Effector memory CD4-positive, alpha-beta T cell (primary cell): Measurements from ENCODE around the gene CLASRP.
A peak's percentile ranks its signal among the peaks of the same experiment; 100 is the strongest.
"Not testable (repeated sequence)": the region's sequence is repeated elsewhere in the genome, so short reads cannot be mapped to it uniquely, and the experiment has no call there.

Source experiments
- DNase-seq, 3 donors: peaks; one replicate each; pipeline ENCODE4 v3.0.0-alpha.2; 2020
- H3K27ac ChIP-seq: 2 replicates; pipeline ENCODE4 v1.7.0; 2013; ENCODE audit warnings: mild to moderate bottlenecking, low read length, moderate library complexity; ENCODE audit not compliant: insufficient read depth, poor library complexity, severe bottlenecking
- H3K27me3 ChIP-seq: replicated peaks from 2 replicates; pipeline ENCODE4 v1.7.0; 2013; ENCODE audit warnings: mild to moderate bottlenecking, low read length; ENCODE audit not compliant: insufficient read depth, control insufficient read depth, poor library complexity, severe bottlenecking
- H3K36me3 ChIP-seq: 2 replicates; pipeline ENCODE4 v1.7.0; 2013; ENCODE audit warnings: mild to moderate bottlenecking, low read length, moderate library complexity; ENCODE audit not compliant: control insufficient read depth, insufficient read depth
- H3K4me1 ChIP-seq: 2 replicates; pipeline ENCODE4 v1.7.0; 2013; ENCODE audit warnings: low read length, mild to moderate bottlenecking; ENCODE audit not compliant: control insufficient read depth, insufficient read depth, poor library complexity, severe bottlenecking
- H3K4me3 ChIP-seq: 2 replicates; pipeline ENCODE4 v1.7.0; 2013; ENCODE audit warnings: low read length, low read depth, mild to moderate bottlenecking; ENCODE audit not compliant: insufficient read depth, poor library complexity, severe bottlenecking
- H3K9me3 ChIP-seq: 2 replicates; pipeline ENCODE4 v1.7.0; 2013; ENCODE audit warnings: mild to moderate bottlenecking, low read length, moderate library complexity; ENCODE audit not compliant: control insufficient read depth
- total RNA-seq, 3 donors: gene quantifications; one replicate each; lab custom pipeline; 2026; lab: John Stamatoyannopoulos, UW

Gene CLASRP, protein sequence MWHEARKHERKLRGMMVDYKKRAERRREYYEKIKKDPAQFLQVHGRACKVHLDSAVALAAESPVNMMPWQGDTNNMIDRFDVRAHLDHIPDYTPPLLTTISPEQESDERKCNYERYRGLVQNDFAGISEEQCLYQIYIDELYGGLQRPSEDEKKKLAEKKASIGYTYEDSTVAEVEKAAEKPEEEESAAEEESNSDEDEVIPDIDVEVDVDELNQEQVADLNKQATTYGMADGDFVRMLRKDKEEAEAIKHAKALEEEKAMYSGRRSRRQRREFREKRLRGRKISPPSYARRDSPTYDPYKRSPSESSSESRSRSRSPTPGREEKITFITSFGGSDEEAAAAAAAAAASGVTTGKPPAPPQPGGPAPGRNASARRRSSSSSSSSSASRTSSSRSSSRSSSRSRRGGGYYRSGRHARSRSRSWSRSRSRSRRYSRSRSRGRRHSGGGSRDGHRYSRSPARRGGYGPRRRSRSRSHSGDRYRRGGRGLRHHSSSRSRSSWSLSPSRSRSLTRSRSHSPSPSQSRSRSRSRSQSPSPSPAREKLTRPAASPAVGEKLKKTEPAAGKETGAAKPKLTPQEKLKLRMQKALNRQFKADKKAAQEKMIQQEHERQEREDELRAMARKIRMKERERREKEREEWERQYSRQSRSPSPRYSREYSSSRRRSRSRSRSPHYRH
- total RNA-seq = 60.8 to 88.9 (median 72.6) reads per million in 3 donors

- no peaks in the 10 kb centered on the region for H3K9me3 ChIP-seq
- peaks cover 23% of the 10 kb centered on the region for H3K4me1 ChIP-seq
- peak within 1 kb of the TSS; percentile 73 for H3K4me3 ChIP-seq
- H3K27me3 ChIP-seq = no peaks in the 10 kb centered on the region
- H3K36me3 ChIP-seq = peaks cover 43% of the 10 kb centered on the region
- peak within 1 kb of the TSS; percentile 96 for H3K27ac ChIP-seq
- peak; percentile 76 to 85 (median 79) for DNase-seq
Measured at GRCh38 chr19:45038931-45039893, at the start of gene CLASRP. TSS of gene CLASRP (plus strand) at chr19:45039045. CDS start at chr19:45040213, 1,168 bp downstream.

DNA sequence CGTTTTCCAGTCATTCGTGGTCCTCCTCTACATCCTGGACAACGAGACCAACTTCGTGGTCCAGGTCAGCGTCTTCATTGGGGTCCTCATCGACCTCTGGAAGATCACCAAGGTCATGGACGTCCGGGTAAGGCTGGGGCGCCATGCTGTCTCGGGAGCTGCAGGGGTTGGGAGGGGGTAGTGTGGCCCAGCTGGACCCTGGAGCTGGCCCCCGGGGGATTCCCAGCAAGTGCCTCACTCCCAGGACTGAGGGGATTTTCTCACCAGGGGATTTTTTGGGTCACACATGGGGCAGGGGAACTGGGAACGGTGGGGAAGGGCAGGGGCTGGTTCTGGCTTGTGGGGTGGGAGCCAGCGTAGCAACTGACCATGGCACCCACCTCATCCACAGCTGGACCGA lies 48.4 kb upstream of the CLASRP start:
- Histone ChIP-seq H3K9me3 (no peaks in the 10 kb centered on the region), H3K27me3 (no peaks in the 10 kb centered on the region), H3K4me1 (no peaks in the 10 kb centered on the region), H3K36me3 (peaks cover 60% of the 10 kb centered on the region), H3K4me3 (no peak overlapping the region), H3K27ac (no peak overlapping the region)
- DNase-seq = no peak

- no peaks in the 10 kb centered on the region for H3K9me3 ChIP-seq
- peaks cover 55% of the 10 kb centered on the region for H3K36me3 ChIP-seq
- no peaks in the 10 kb centered on the region for H3K4me1 ChIP-seq
- no peak overlapping the region for H3K4me3 ChIP-seq
- no peaks in the 10 kb centered on the region for H3K27me3 ChIP-seq
- DNase-seq = no peak
- no peak overlapping the region for H3K27ac ChIP-seq
Measured at GRCh38 chr19:44990966-44991365, 47.9 kb upstream of the CLASRP start.

DNA sequence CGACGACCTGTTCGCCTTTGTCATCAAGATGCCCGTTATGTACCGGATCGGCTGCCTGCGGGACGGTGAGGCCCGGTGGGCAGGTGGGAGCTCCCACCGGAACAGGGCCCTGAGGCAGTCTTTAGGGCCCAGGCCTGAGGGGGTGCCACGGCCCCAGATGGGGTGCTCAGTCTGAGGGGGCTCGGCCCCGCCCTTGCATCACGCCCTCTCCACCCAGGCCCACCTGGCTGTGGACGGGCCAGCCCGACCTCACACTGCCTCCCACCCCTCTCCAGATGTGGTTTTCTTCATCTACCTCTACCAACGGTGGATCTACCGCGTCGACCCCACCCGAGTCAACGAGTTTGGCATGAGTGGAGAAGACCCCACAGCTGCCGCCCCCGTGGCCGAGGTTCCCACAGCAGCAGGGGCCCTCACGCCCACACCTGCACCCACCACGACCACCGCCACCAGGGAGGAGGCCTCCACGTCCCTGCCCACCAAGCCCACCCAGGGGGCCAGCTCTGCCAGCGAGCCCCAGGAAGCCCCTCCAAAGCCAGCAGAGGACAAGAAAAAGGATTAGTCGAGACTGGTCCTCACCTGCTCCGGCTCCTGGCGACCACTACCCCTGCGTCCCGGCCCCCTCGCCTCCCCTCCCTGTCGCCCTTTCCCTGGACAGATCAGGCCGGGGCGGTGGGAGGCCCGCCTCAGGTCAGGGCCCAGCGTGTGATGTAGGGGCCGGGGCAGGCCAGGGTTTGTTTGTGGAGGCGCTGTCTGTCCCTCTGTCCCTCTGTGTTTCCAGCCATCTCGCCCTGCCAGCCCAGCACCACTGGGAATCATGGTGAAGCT lies 46.3 kb upstream of the CLASRP start:
- no peak overlapping the region for H3K27ac ChIP-seq
- no peaks in the 10 kb centered on the region for H3K4me1 ChIP-seq
- peaks cover 40% of the 10 kb centered on the region for H3K36me3 ChIP-seq
- H3K27me3 ChIP-seq = no peaks in the 10 kb centered on the region
- no peaks in the 10 kb centered on the region for H3K9me3 ChIP-seq
- H3K4me3 ChIP-seq = no peak overlapping the region
- DNase-seq = no peak

- Histone ChIP-seq H3K9me3 (no peaks in the 10 kb centered on the region), H3K4me3 (no peak overlapping the region), H3K27me3 (no peaks in the 10 kb centered on the region), H3K36me3 (peaks cover 30% of the 10 kb centered on the region), H3K27ac (no peak overlapping the region), H3K4me1 (no peaks in the 10 kb centered on the region)
- no peak for DNase-seq
Measured at GRCh38 chr19:44993526-44993925, 45.3 kb upstream of the CLASRP start.

- Histone ChIP-seq H3K9me3 (no peaks in the 10 kb centered on the region), H3K4me1 (no peaks in the 10 kb centered on the region), H3K27me3 (no peaks in the 10 kb centered on the region), H3K4me3 (no peak overlapping the region), H3K36me3 (peaks cover 30% of the 10 kb centered on the region), H3K27ac (no peak overlapping the region)
- no peak for DNase-seq
Measured at GRCh38 chr19:44993926-44994537, 44.8 kb upstream of the CLASRP start.

GRCh38 chr19:44998025-44998424 lies 40.8 kb upstream of the CLASRP start:
- Histone ChIP-seq H3K27me3 (no peaks in the 10 kb centered on the region), H3K9me3 (no peaks in the 10 kb centered on the region), H3K36me3 (no peaks in the 10 kb centered on the region), H3K4me1 (no peaks in the 10 kb centered on the region), H3K27ac (no peak overlapping the region), H3K4me3 (no peak overlapping the region)
- DNase-seq = no peak

- H3K27ac ChIP-seq = peak overlapping the region; percentile 37
- H3K4me3 ChIP-seq, H3K27me3 ChIP-seq, H3K36me3 ChIP-seq, H3K9me3 ChIP-seq, H3K4me1 ChIP-seq, DNase-seq: not testable (repeated sequence)
Measured at GRCh38 chr19:44999131-44999925, 39.5 kb upstream of the CLASRP start.
